Keratinocyte (primary cell): Measurements from ENCODE around the gene IL1RL1. TPM values are rescaled to one million over a fixed set of nuclear protein-coding genes. Genes with fewer than 3 reads are reported as not detected.

Experiments
- DNase-seq: peaks from one replicate; pipeline ENCODE4 v3.0.0-alpha.2; 2011; ENCODE audit warnings: low read depth, missing footprints, low spot score
- FAIRE-seq: peaks from 2 replicates; lab custom pipeline; 2011; peaks lifted over from hg19 to GRCh38; lab: Jason Lieb, UNC
- H2AFZ ChIP-seq: 2 replicates; pipeline ENCODE4 v1.6.0; 2012; ENCODE audit warnings: low read length, control low read depth, inconsistent platforms; ENCODE audit not compliant: control insufficient read depth
- H3K27ac ChIP-seq: 2 replicates; pipeline ENCODE4 v1.5.1; 2011; ENCODE audit warnings: low read length; ENCODE audit not compliant: control insufficient read depth, insufficient read depth
- H3K27me3 ChIP-seq: 3 replicates; pipeline ENCODE4 v1.6.0; 2011; ENCODE audit warnings: low read length; ENCODE audit not compliant: control insufficient read depth, insufficient read depth; ENCODE audit errors: extremely low read depth
- H3K36me3 ChIP-seq, 2 experiments: 2 replicates in 1 of 2; 3 replicates in 1 of 2; pipeline ENCODE4 v1.5.1; 2011; ENCODE audit warnings: low read length in 2 of 2, mild to moderate bottlenecking in 1 of 2; ENCODE audit not compliant: control insufficient read depth in 2 of 2, insufficient read depth in 2 of 2; ENCODE audit errors: extremely low read depth in 1 of 2
- H3K4me1 ChIP-seq: 3 replicates; pipeline ENCODE4 v1.5.1; 2011; ENCODE audit warnings: low read length; ENCODE audit not compliant: control insufficient read depth, insufficient read depth; ENCODE audit errors: extremely low read depth
- H3K4me2 ChIP-seq: 3 replicates; pipeline ENCODE4 v1.6.0; 2011; ENCODE audit warnings: low read depth, low read length; ENCODE audit not compliant: control insufficient read depth, insufficient read depth; ENCODE audit errors: extremely low read depth
- H3K4me3 ChIP-seq, 3 experiments: fragments of 200-600 bp in 1 of 3; sonication (generic) in 1 of 3; 2 replicates in 2 of 3; 3 replicates in 1 of 3; pipeline ENCODE4 v1.5.1; 2011 to 2016; ENCODE audit warnings: low read length in 3 of 3, mild to moderate bottlenecking in 3 of 3, control low read depth in 2 of 3, inconsistent platforms in 1 of 3, low read depth in 1 of 3, mixed read lengths in 1 of 3, mixed run types in 1 of 3, moderate library complexity in 1 of 3; ENCODE audit not compliant: control insufficient read depth in 2 of 3, insufficient read depth in 2 of 3; ENCODE audit errors: extremely low read depth in 1 of 3
- H3K79me2 ChIP-seq: 2 replicates; pipeline ENCODE4 v1.6.0; 2012; ENCODE audit warnings: low read length; ENCODE audit not compliant: control insufficient read depth, insufficient read depth
- H3K9ac ChIP-seq: 3 replicates; pipeline ENCODE4 v1.6.0; 2011; ENCODE audit warnings: low read length; ENCODE audit not compliant: control insufficient read depth, insufficient read depth; ENCODE audit errors: extremely low read depth
- H3K9me1 ChIP-seq: 3 replicates; pipeline ENCODE4 v1.6.0; 2011; ENCODE audit warnings: low read length; ENCODE audit not compliant: control insufficient read depth, insufficient read depth; ENCODE audit errors: extremely low read depth
- H3K9me3 ChIP-seq: 2 replicates; pipeline ENCODE4 v1.5.1; 2012; ENCODE audit warnings: low read depth, low read length; ENCODE audit not compliant: control insufficient read depth
- H4K20me1 ChIP-seq: 3 replicates; pipeline ENCODE4 v1.6.0; 2011; ENCODE audit warnings: low read length; ENCODE audit not compliant: control insufficient read depth, insufficient read depth; ENCODE audit errors: extremely low read depth
- CTCF ChIP-seq, 3 experiments: IDR thresholded peaks in 1 of 3; conservative IDR thresholded peaks in 1 of 3; optimal IDR thresholded peaks in 1 of 3; 2 replicates in 2 of 3; 3 replicates in 1 of 3; pipeline versions ENCODE3 to v1.5.1; 2011; ENCODE audit warnings: low read length in 3 of 3, mild to moderate bottlenecking in 3 of 3, moderate library complexity in 2 of 3, control low read depth in 1 of 3, inconsistent platforms in 1 of 3; ENCODE audit not compliant: insufficient read depth in 2 of 3; ENCODE audit errors: extremely low read depth in 1 of 3
- EZH2 ChIP-seq: IDR thresholded peaks from one replicate; pipeline ENCODE4 v1.6.1; 2012; ENCODE audit warnings: inconsistent platforms, mild to moderate bottlenecking, low read length, moderate library complexity
- dilution Hi-C: fragments of 300-500 bp; cut with MboI; formaldehyde crosslinking; loops from one replicate; pipeline ENCODE4 v1.7.0; 2020; ENCODE audit warnings: low sequenced_read_pairs; ENCODE audit not compliant: extremely low pct_ligation_motif_present
- polyA plus RNA-seq, 5 experiments: library from polyadenylated mRNA; depleted of rRNA in 3 of 5; stranded (reverse) in 3 of 5; stranded (forward) in 1 of 5; unstranded in 1 of 5; fragments of >200 nt; gene quantifications; 1 replicate in 1 of 5; 2 replicates in 3 of 5; 3 replicates in 1 of 5; pipeline versions ENCODE4 v1.2.1 to v1.2.3, GENCODE V29; 2011 to 2012; ENCODE audit warnings: missing spikeins in 2 of 5, low read depth in 1 of 5, low replicate concordance in 1 of 5

Gene IL1RL1
- polyA plus RNA-seq, 1 donor (not counting 4 experiments of a cell fraction or from before 2014, with no cell fraction given), result 0.93 TPM

GRCh38 chr2:102358496-102358895, 47.1 kb downstream of the IL1RL1 start:
- Histone ChIP-seq H3K27ac (no peak overlapping the region), H3K4me3 (no peak overlapping the region), H3K4me1 (peaks cover 14% of the 10 kb centered on the region), H4K20me1 (no peaks in the 10 kb centered on the region), H3K27me3 (no peaks in the 10 kb centered on the region), H3K9me1 (no peaks in the 10 kb centered on the region), H3K36me3 (no peaks in the 10 kb centered on the region), H3K9me3 (no peaks in the 10 kb centered on the region), H3K79me2 (no peaks in the 10 kb centered on the region), H3K4me2 (no peak overlapping the region), H3K9ac (no peak overlapping the region), H2AFZ (no peak overlapping the region)
- dilution Hi-C loops, result no loop called here
- no peak for DNase-seq
- no peak for TF ChIP-seq CTCF (optimal IDR thresholded peaks at IDR 0.05 in 1 of 3, IDR thresholded peaks at IDR 0.05 in 1 of 3, conservative IDR thresholded peaks at IDR 0.05 in 1 of 3; ENCODE audit: extremely low read depth in 1 of 3, insufficient read depth in 2 of 3, low read length in 3 of 3)
- TF ChIP-seq EZH2, result no peak
- FAIRE-seq, result no peak

- Histone ChIP-seq H3K4me3 (no peak overlapping the region), H4K20me1 (no peaks in the 10 kb centered on the region), H3K9ac (no peak overlapping the region), H3K4me1 (peaks cover 14% of the 10 kb centered on the region), H3K9me1 (no peaks in the 10 kb centered on the region), H2AFZ (no peak overlapping the region), H3K36me3 (no peaks in the 10 kb centered on the region), H3K4me2 (peak overlapping the region; percentile 29), H3K9me3 (no peaks in the 10 kb centered on the region), H3K79me2 (no peaks in the 10 kb centered on the region), H3K27me3 (no peaks in the 10 kb centered on the region), H3K27ac (no peak overlapping the region)
- dilution Hi-C loops, result no loop called here
- TF ChIP-seq CTCF (optimal IDR thresholded peaks at IDR 0.05 in 1 of 3, IDR thresholded peaks at IDR 0.05 in 1 of 3, conservative IDR thresholded peaks at IDR 0.05 in 1 of 3; ENCODE audit: extremely low read depth in 1 of 3, insufficient read depth in 2 of 3, low read length in 3 of 3), result no peak
- TF ChIP-seq EZH2, result no peak
- DNase-seq (no peak), FAIRE-seq (peak; percentile 20)
Measured at GRCh38 chr2:102359527-102359926, 48.2 kb downstream of the IL1RL1 start.
